Fibroblast of peridontal ligament (primary cell): ENCODE data around the gene PDLIM3.
A peak's percentile ranks its signal among the peaks of the same experiment; 100 is the strongest.
"Not testable (repeated sequence)": the region's sequence is repeated elsewhere in the genome, so short reads cannot be mapped to it uniquely, and the experiment has no call there.

Source experiments
- DNase-seq: peaks from one replicate; pipeline ENCODE4 v3.0.0-alpha.2; 2010; ENCODE audit errors: extremely low read depth

PDLIM3 gene

DNA sequence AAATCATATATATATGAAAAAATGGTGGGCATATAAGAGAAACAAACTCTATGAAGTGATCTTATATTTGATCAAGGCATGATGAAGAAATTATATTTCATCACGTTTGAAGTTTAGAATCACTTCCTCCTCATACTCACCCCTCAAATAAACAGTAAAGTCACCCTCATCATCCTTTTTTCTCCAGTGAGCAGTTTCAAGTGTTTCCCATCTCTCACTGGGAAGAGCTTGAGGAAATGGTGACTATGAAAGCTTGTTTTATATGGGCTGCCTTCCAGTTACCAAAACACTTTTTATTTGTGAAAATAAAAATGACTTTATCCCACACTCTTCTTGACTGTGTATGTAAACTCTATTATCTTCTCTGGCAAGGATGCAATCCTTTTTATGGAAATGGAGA lies 16.8 kb downstream of the PDLIM3 start:
- no peak for DNase-seq

DNA sequence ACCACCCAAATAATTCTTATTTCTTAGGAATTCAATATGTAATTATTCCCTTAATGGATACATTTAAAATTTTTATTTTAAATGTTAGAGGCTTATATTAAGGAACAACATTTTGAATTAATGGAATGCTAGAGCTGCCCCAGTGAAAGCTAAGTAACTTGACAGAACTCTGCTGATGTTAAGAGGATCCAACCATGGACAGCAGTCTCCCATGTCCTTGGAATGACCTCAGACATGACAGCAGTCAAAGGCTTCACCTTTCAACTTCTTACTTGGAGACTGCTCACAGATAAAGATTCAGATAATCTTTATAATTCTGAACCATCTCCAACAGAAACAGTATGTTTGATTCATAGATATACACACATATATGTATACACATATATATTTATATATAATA lies 17.2 kb downstream of the PDLIM3 start:
- no peak for DNase-seq

DNA sequence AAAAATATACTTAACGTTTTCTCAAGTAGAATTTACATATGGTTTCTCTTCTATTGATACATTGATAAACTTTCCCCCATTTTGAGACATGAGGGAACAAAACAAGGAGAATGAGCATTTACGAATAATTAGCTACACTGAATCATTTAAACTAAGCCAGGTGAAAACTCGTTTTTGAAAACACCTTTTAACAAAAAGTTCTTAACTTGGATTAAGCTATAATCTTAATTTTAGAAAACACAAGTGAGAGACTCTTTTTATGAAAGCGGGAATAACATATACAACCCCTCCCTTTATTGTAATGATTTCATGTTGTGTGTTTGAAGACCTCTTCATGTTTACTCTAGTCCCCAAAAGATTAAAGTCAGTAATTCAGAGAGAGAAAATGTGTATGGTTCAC lies 20.1 kb downstream of the PDLIM3 start:
- DNase-seq, result no peak

DNA sequence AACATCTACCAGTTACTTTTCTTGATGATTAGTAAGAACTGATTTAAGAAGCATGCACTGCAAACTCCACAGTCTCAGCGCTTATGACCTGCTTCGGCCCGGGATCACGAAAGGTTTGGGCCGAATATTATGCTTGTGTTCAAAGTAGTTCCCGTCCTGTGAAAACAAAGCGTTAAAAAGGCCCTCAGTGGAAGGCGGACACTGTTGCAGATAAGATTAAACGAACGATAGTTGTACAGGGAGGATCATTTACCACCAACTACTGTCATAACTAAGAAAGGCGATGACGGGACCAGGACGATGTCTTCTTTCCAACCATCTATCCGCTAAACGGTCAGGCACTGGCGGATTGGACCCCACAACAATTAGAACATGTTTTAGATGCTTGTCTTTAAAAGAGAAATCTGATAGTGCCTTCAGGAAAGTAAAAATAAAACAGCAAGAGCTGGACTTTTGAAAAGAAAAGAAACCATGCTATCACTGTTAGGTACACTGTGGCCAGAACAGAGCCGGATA lies 21.1 kb downstream of the PDLIM3 start:
- DNase-seq, result no peak

DNA sequence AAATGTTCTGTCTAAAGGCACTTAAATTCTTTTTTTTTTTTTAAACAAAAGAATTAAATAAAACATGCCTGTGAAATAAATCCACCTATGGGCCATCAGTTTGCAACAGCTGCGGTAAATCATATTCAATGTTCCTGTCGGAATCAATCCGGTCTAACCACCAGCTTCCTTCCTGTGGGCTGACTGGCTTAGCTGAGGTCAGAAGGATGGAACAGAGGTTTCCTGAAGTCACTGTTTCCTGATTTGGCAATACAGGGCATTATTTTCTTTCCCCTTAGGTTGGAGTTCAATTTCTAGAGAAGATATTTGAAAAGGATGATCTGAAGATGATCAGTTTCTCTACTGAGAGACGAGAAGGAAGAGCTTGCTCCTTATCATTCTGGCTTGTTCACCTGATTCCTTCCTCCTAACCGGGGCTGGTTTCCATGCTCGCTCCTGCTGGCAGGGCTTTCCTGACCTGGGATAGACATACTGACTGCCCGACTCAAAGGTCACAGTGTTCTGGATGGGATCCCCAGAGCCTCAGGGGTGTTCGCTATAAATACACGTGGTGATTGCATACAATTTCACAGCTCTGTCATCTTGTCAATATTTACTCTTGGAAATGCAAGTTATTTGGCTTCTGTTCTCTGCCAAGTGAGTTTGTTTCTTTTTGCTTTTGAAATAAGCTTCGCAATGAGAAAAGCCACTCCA lies 21.7 kb downstream of the PDLIM3 start:
- peak; percentile 15 for DNase-seq

DNA sequence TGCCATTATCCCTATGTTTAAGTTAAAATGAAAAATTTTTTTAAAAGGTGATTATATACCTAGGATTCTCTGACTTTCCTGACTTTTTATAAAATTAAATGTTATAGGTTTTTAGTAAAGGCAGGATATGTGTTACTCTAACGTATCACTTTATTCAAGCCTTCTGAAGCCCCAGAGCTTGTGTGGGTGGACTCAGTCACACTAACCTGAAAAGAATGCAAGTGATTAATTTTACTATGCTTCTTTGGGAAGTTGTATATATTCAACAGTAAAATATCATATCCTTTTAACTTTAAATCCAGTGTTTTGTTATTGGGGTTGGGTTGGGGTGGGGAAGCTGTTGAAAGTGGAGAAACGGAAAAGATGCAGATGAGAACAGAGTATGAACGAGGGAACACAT lies 22.8 kb downstream of the PDLIM3 start:
- peak; percentile 21 for DNase-seq

DNA sequence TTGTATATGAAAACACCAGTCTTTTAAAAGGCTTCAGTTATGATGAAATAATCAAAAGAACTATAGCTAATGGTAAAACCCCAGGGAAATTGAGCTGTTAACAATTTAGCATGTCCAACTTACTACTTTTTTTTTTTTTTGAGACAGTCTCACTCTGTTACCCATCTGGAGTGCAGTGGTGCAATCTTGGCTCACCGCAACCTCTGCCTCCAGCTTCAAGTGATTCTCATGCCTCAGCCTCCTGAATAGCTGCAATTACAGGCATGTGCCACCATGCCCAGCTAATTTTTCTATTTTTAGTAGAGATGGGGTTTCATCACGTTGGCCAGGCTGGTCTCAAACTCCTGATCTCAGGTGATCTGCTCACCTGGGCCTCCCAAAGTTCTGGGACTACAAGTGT lies 24.1 kb downstream of the PDLIM3 start:
- not testable (repeated sequence) for DNase-seq

DNA sequence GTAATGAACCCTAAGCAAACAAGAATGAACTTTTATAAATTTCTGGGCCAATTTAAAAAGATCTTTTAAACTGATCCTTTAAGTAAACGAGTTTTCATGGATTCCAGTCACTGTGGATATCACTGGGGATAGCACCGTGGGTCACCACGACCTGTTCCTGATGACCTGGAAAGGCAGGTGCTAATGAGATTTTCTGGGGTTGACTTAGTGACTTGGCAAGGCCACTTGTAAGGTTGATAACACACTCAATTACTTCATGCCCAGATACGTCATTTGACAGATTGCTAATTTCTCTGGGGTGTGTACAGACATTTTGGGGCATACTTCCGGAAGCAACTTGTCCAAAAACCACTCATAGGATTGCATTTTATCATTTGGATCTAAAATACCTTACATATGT lies 24.5 kb downstream of the PDLIM3 start:
- DNase-seq, result no peak

DNA sequence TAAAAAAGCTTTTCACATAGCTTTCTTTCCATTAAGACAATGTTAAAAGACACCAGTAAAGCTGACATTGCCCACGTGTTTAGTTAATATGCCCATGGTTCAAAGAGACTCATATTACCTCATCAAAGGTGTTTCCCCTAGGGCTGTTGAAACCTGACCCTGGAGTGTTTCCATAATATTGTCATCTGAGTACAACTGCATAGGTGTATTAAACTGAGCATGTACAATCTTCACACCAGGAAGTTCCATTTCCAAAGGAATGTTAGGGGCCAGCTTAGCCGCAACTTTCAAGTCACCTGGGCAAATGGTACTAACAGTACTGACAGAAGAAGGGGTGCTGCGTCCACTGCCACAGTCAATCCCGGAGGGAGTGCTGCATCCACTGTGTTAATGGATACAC lies 27.1 kb downstream of the PDLIM3 start:
- DNase-seq, result no peak

DNA sequence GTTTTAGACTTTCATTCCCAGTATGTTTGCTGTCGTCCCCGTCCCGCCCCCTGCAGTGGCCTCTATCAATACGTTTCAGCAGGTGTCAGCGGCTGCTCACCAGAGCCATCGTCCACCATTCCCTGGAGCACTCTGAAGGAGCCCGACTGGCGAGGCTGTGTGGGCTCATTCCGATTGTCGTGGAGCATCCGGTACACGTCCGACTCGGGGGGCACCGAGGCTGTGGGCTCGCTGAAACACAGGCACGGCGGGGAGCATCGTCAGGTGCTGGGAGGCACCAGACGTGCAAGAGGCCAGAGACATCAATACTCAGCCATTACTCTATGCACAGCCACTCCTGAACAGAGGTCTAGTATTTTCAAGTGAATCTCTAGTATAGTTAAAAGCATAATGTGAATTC lies 28.9 kb downstream of the PDLIM3 start:
- no peak for DNase-seq

DNA sequence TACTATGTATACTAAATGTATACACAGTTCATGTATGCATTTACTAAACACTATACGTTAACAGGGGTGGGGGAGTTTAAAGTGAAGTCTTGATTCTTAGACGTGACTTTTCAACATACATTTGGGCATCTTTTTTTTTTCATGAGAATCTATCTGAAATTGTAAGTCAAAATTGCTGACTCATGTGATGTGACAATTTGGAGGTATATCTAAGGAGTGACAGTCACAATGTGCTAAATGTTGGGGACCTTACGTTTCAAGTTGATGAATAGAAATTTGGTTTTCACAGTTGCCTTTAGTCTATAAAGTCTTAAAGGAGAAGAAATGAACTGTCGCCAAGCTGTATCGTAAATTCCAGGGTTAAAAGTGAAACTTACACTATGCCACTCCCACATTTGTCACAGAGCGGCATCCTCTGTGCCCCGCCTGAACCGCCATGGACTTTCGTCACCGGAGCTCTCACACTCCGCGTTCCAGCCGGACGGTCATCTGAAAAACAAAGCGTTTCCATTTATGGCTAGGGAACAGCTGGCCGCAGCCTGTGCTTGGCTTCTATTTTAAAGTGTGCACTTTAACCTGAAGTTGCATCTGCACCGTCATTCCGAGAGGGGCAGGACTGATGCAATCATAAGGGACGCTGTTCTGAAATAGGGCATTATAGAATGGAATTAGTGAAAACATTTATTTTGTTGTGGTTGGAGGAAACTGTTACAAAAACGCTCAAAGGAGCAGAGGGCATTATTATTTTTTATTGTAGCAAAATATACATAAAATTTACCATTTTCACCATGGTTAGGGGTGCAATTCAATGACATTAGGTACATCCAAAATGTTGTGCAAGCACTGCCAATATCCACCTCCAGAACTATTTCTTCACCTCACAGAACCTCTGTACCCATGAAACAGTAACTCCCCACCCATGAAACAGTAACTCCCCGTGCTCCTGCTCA lies 30.9 kb downstream of the PDLIM3 start:
- DNase-seq, result no peak

DNA sequence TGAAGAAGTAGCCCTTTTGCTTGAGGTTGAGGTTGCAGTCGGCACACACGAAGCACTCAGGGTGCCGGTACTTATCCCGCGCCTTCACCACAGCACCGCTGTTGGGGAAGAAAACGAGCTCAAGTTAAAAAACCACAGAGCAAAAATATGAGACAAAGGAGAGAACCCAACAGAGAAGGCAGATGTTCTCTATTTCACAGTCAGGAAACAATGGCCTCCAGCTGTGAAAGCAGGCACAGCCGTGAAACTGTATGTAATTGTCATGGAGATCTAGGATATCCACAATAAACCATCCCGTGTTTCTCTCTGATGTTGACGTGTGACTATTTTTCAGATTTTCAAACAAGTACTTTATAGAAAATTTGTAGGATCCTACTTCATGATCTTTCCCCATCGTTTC lies 32.9 kb downstream of the PDLIM3 start:
- DNase-seq, result no peak

DNA sequence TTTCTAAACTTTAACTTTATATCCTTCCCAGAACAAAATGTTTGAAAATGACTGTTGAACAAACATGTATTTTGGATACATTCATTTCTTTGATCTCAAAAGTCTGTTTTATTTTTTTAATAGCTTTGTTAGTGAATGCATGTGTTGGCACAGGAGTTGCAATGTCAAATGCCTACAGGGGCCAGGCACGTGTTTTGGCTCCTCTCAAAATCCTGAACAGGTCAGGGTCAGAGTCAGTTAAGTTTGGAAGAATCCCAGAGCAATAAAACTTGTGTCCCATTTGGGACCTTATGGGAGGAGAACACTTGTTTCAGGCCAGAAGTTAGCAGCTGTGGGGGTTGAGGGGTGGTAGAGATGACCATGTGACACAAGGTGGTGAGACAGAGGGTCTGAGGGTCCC lies 34.7 kb downstream of the PDLIM3 start:
- no peak for DNase-seq

DNA sequence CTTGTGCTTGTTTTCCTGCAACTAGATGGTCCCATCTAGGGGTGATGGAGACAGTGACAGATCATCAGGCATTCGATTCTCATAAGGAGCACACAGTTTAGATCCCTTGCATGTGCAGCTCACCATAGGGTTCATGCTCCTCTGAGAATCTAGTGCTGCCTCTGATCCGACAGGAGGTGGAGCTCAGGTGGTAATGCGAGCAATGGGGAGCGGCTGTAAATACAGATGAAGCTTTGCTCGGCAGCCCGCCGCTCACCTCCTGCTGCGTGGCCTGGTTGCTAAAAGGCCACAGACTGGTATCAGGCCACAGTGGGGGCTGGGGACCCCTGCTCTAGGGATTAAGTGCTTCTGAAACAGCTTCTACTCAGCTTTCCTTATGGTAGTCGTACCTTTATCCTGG lies 35.3 kb downstream of the PDLIM3 start:
- DNase-seq, result no peak

DNA sequence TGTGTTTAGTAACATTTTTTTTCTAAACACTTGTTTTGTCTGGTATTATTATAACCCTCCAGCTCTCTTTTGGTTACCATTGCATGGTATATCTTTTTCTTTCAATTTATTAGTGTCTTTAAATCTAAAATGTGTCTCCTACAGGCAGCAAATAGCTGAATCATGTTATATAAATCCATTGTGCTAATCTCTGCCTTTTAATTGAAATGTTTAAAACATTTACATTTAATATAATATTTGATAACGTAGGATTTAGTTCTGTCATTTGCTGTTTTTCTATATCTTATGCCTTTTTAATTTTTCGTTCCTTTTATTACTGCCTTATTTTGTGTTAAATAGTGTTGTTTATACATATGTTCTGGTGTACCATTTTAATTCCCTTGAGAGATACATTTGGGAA lies 46.7 kb downstream of the PDLIM3 start:
- DNase-seq, result no peak

DNA sequence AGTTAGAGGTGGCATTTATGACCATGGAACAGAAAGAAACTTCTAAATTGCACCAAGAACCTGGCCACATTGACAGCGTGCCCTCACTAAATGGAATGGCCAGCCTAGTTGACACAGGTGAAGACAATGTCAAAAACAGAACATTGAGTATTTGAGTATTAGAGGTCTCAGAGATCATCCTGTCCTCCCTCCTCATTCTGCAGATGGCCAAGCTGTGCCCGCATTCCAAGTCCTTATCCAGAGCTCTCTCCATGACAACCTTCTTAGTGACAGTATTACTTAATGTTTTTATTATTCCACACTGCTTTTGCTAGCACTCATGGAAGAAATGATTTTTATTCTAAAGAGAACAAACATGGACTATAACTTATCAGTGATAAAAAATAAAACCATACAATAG lies 53.9 kb downstream of the PDLIM3 start:
- DNase-seq, result no peak

DNA sequence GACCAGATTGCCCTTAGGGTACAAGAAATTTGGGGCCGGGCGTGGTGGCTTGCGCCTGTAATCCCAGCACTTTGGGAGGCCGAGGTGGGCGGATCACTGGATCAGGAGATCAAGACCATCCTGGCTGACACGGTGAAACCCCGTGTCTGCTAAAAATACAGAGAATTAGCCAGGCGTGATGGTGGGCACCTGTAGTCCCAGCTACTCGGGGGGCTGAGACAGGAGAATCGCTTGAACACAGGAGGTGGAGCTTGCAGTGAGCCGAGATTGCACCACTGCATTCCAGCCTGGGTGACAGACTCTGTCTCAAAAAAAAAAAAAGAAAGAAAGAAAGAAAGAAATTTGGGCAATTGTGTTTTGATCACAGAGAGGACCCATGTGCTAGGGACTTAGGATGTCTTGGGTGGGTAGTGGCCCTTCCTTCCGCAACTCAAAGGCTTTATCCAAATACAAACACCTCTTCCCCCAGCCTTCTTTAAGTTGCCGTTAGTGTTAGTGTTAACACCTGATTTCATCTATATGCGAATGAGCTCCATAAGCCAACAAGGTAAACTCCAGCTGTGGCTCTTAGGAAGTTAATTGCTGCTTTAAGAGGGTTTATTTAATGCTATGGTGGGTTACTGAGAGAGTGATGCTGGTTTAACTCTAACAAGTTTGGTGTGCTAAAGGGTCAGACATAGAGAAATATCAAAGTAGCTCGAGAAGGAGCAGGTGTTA lies 55.1 kb downstream of the PDLIM3 start:
- DNase-seq, result no peak

DNA sequence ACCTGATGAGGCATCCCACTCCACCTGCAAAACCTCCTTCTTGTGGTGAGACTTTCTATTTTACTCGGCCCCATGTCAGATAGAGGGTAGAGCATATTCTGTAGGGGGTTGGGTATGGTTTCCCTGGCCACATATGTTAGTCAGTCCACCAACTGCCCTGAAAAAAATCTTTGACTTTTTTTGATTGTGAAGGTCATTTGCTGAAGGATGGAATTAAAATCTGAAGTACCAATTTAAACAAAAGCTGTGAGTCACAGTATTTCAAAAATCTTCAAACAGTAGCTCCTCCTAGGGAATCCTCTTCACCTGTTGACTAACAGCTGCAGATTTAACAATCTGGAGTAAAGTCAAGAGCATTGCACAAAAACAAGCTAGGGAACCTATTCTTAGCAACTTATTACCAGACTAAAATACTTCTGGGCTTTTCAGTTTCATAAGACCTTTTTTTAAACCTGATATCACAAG lies 55.8 kb downstream of the PDLIM3 start:
- no peak for DNase-seq

DNA sequence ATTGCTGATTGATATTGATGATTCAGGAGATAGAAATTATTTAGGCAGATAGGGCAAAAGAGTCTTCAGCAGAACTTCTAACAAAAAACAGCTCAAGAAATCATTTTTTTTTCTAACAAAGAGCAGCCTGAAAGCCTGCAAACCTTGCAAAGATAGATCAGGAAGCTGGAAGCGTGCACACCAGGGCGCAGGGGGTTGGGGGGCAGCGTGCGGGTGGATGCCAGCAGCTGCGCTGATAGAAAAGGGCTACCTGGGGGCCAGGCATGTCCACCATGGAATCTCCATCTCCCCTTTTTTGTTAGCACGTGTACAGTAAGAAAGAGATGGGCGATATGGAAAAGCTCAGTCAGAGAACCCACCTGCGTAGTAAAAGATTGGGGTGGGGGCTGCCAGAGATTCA lies 62.1 kb downstream of the PDLIM3 start:
- DNase-seq, result no peak

DNA sequence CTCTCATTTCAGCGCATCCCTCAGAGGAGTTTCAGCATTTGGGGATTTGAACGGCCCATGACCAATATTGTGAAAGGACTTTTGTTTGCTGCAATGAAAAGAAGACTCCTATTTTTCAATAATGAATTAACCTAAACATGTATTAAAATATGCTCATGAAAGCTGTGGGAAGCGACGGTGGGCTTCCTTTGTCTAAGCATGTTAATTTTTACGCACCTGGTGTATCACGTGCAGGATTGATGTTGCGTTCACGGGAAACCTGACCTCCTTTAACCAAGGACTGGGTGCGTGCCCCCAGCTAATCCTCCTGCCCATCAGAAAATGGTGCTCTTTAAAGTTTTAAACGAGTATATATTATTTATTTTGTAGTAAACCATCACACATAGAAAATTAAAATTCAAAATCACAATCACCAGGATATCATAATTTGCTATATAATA lies 63.2 kb downstream of the PDLIM3 start:
- DNase-seq, result no peak

DNA sequence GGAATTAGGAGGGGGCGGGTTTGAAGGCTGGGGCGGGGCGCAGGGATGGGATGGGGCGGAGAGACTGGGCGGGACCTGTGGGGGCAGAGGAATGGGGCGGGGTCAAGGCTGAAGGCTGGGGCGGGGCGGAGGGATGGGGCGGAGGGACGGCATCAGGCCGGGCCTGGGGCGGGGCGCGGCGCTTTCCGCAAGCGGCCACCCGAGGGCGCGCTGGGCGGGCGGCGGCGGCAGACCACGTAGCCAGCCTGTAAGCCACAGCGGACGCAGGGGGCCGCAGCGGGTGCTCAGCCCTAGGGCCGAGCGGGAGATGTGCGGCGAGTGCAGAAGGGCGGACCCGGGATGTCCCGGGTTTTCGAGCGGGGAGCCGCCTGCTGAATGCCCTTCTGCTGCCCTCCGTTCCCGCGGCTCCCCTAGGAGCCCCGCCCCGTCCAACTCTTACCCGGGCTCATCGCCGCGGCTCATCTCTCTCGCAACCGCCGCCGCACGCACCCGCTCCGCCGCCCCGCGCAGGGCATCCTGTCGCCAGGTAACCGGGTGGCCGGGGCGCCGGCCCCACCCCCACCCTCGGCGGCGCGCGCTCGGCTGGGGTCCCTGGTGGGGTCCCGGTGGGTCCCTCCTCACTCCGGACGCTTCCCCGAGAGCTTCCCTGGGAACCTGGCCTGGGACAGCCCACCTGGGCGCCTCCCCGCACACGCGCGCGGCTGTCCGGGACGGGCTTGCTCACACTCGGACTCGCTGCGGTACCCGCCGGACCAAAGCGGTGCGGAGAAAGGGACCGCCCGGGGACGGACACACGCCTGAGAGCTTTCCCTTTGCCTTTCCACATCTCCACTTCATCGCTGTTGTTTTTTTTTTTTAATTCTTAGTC lies 63.8 kb downstream of the PDLIM3 start, which contains the start of gene CCDC110:
Gene CCDC110, minus strand, starts transcription at position 499 of the 868 bp plus-strand sequence. Its CDS starts 50 bp downstream, at position 449.
- peak; percentile 94 for DNase-seq
